Measurements from ENCODE around the gene GADL1. TPM values are rescaled to one million over a fixed set of nuclear protein-coding genes. Genes with fewer than 3 reads are reported as not detected.

GADL1 gene
- total RNA-seq, 4 donors from 2014 or later = 1.1 TPM; not detected in 3

DNA sequence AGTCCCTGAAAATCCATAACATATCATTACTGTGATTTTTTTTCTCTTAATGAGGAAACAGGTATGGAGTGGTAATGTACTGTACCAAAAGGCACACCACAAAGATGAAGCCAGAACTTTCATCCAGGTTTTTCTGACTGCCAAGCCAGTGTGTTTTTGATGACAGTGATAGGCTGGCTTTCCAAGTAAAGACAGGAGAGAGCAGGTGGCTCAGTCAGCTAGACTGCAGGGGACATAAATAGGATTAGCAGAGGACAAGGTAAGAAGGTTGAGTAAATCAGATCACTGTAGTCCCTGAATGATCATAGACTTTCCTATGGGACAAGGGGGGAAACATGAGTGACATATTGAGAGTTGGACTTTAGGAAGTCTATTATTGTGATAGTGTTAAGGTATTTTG, 127.9 kb downstream of the GADL1 start:
- DNase-seq = no peak
- Histone ChIP-seq H3K4me3 (no peak overlapping the region), H3K4me1 (no peaks in the 10 kb centered on the region), H3K27ac (no peak overlapping the region), H3K27me3 (no peaks in the 10 kb centered on the region), H3K36me3 (no peaks in the 10 kb centered on the region), H3K9me3 (no peaks in the 10 kb centered on the region)
- intact Hi-C loops (cut with DNase I; ENCODE audit: low total_unique reads) = no loop called here
- no peak for TF ChIP-seq POLR2A (IDR thresholded peaks at IDR 0.05)
- TF ChIP-seq, protein P1, sequence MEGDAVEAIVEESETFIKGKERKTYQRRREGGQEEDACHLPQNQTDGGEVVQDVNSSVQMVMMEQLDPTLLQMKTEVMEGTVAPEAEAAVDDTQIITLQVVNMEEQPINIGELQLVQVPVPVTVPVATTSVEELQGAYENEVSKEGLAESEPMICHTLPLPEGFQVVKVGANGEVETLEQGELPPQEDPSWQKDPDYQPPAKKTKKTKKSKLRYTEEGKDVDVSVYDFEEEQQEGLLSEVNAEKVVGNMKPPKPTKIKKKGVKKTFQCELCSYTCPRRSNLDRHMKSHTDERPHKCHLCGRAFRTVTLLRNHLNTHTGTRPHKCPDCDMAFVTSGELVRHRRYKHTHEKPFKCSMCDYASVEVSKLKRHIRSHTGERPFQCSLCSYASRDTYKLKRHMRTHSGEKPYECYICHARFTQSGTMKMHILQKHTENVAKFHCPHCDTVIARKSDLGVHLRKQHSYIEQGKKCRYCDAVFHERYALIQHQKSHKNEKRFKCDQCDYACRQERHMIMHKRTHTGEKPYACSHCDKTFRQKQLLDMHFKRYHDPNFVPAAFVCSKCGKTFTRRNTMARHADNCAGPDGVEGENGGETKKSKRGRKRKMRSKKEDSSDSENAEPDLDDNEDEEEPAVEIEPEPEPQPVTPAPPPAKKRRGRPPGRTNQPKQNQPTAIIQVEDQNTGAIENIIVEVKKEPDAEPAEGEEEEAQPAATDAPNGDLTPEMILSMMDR (IDR thresholded peaks at IDR 0.05) = no peak

DNA sequence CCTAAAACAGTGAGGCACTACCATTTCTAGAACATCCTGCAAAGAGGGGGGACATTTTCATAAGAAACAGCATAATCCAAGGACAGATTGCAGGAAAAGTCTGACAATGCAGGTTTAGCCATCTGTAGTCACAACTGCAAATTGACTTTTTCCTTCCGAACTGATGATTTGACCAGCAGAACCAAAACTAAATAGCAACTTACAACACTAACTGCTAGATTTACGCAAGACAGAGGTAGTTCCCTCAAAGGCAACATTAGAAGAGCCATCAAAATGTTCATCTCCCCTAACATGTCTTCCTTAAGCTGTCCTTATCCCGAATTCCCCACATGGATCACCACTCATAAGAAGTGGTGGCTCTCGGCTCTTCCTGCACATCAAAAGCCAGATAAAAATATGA, 129.6 kb downstream of the GADL1 start:
- Histone ChIP-seq H3K9me3 (no peaks in the 10 kb centered on the region), H3K36me3 (no peaks in the 10 kb centered on the region), H3K4me3 (no peak overlapping the region), H3K27ac (no peak overlapping the region), H3K4me1 (no peaks in the 10 kb centered on the region), H3K27me3 (no peaks in the 10 kb centered on the region)
- no peak for DNase-seq
- intact Hi-C loops (cut with DNase I; ENCODE audit: low total_unique reads) = no loop called here
- TF ChIP-seq, protein P1 (IDR thresholded peaks at IDR 0.05) = no peak
- TF ChIP-seq POLR2A (IDR thresholded peaks at IDR 0.05) = no peak

DNA sequence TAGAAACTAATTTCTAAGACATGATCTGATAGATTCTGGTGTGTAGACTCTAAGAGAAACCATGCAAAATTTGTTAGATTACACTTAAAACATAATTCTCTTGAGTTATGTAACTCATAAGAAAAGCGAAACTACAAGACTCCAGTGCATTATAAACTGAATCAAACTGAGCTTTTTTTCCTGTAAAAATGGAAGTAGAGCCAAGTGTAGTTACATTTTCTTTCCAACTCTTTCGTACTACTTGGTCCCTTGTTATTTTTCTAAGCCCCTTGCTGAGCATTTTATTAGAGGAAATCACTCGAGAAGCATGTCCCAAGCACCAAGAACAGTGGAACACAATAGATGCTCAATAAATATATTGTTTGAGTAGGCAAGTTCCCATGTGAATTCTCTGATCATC, 130.2 kb downstream of the GADL1 start:
- no peaks in the 10 kb centered on the region for H3K27me3 ChIP-seq
- H3K9me3 ChIP-seq = no peaks in the 10 kb centered on the region
- no peak overlapping the region for H3K4me3 ChIP-seq
- DNase-seq = no peak
- intact Hi-C loops (cut with DNase I; ENCODE audit: low total_unique reads) = no loop called here
- H3K27ac ChIP-seq = no peak overlapping the region
- TF ChIP-seq, protein P1 (IDR thresholded peaks at IDR 0.05) = no peak
- no peak for TF ChIP-seq POLR2A (IDR thresholded peaks at IDR 0.05)
- H3K36me3 ChIP-seq = no peaks in the 10 kb centered on the region
- H3K4me1 ChIP-seq = no peaks in the 10 kb centered on the region

DNA sequence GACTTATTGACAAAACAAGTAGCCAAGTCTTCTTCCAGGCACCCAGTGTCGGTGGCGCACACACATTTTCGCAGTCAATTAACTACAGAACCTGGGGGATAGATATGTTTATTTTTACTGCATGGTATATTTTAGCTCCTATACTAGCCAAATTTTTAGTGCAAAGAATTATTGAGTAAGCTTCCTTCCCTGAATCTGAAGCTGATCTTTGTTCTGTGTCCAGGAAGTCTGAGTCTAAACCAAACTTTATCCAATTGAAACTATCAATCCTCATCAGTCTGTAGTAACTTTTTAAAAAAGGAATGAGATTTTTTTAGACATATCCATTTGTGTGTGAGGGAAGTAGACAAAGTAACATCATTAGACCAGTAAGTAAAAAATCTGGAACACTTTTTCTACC, 133.1 kb downstream of the GADL1 start:
- intact Hi-C loops (cut with DNase I; ENCODE audit: low total_unique reads) = no loop called here
- Histone ChIP-seq H3K4me3 (no peak overlapping the region), H3K36me3 (no peaks in the 10 kb centered on the region), H3K9me3 (no peaks in the 10 kb centered on the region), H3K27me3 (no peaks in the 10 kb centered on the region), H3K4me1 (no peaks in the 10 kb centered on the region), H3K27ac (no peak overlapping the region)
- DNase-seq = no peak
- TF ChIP-seq POLR2A (IDR thresholded peaks at IDR 0.05) = no peak
- TF ChIP-seq, protein P1 (IDR thresholded peaks at IDR 0.05) = no peak

DNA sequence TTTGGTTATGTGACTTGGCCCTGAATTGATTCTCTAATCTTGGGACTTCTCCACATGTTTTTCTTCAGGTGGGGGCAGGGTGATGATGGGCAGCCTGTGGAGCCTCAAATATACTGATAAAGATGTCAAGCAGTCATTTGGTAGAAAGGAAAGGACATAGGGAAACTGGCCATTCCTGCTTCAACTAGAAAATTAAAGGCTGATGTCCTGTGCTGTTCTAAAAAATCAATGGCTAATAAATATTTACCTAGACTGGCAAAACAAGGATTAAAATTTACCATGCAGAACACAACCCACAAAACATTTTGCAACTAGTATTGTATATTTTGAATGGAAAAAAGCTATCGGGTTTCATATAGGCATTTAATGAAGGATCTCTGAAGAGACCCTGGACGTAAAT, 133.7 kb downstream of the GADL1 start:
- Histone ChIP-seq H3K9me3 (no peaks in the 10 kb centered on the region), H3K27ac (no peak overlapping the region), H3K36me3 (no peaks in the 10 kb centered on the region), H3K4me1 (peaks cover 0 to 5% of the 10 kb centered on the region in 2 donors), H3K4me3 (no peak overlapping the region), H3K27me3 (no peaks in the 10 kb centered on the region)
- intact Hi-C loops (cut with DNase I; ENCODE audit: low total_unique reads) = no loop called here
- DNase-seq = no peak
- TF ChIP-seq, protein P1 (IDR thresholded peaks at IDR 0.05) = no peak
- no peak for TF ChIP-seq POLR2A (IDR thresholded peaks at IDR 0.05)
